ENCODE measurements around the gene CSMD2. TPM values are rescaled to one million over a fixed set of nuclear protein-coding genes. Genes with fewer than 3 reads are reported as not detected.

CSMD2 gene
- total and polyA plus RNA-seq, 2 experiments from 2014 or later = 5.3 to 16.6 TPM

- TF ChIP-seq ZNF462 (CRISPR knock-in tag; IDR thresholded peaks at IDR 0.05) (no peak), EZH2 (IDR thresholded peaks at IDR 0.05; ENCODE audit: low read depth, unreplicated experiment) (no peak), CREB1 (CRISPR knock-in tag; IDR thresholded peaks at IDR 0.05; ENCODE audit: low read depth) (no peak), JUNB (IDR thresholded peaks at IDR 0.05; ENCODE audit: unreplicated experiment) (no peak), ZNF114 (CRISPR knock-in tag; IDR thresholded peaks at IDR 0.05) (no peak), ZNF331 (CRISPR knock-in tag; IDR thresholded peaks at IDR 0.05; ENCODE audit: low read depth) (no peak), NANOG (IDR thresholded peaks at IDR 0.05; ENCODE audit: borderline replicate concordance) (no peak), POLR2AphosphoS5 (IDR thresholded peaks at IDR 0.05; ENCODE audit: low read depth) (no peak), EZH2phosphoT487 (IDR thresholded peaks at IDR 0.05; ENCODE audit: unreplicated experiment) (no peak), STAT1 (IDR thresholded peaks at IDR 0.05; ENCODE audit: unreplicated experiment) (no peak)
- TF ChIP-seq, protein P1, sequence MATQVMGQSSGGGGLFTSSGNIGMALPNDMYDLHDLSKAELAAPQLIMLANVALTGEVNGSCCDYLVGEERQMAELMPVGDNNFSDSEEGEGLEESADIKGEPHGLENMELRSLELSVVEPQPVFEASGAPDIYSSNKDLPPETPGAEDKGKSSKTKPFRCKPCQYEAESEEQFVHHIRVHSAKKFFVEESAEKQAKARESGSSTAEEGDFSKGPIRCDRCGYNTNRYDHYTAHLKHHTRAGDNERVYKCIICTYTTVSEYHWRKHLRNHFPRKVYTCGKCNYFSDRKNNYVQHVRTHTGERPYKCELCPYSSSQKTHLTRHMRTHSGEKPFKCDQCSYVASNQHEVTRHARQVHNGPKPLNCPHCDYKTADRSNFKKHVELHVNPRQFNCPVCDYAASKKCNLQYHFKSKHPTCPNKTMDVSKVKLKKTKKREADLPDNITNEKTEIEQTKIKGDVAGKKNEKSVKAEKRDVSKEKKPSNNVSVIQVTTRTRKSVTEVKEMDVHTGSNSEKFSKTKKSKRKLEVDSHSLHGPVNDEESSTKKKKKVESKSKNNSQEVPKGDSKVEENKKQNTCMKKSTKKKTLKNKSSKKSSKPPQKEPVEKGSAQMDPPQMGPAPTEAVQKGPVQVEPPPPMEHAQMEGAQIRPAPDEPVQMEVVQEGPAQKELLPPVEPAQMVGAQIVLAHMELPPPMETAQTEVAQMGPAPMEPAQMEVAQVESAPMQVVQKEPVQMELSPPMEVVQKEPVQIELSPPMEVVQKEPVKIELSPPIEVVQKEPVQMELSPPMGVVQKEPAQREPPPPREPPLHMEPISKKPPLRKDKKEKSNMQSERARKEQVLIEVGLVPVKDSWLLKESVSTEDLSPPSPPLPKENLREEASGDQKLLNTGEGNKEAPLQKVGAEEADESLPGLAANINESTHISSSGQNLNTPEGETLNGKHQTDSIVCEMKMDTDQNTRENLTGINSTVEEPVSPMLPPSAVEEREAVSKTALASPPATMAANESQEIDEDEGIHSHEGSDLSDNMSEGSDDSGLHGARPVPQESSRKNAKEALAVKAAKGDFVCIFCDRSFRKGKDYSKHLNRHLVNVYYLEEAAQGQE (IDR thresholded peaks at IDR 0.05; ENCODE audit: unreplicated experiment) = no peak
- TF ChIP-seq, protein P2, sequence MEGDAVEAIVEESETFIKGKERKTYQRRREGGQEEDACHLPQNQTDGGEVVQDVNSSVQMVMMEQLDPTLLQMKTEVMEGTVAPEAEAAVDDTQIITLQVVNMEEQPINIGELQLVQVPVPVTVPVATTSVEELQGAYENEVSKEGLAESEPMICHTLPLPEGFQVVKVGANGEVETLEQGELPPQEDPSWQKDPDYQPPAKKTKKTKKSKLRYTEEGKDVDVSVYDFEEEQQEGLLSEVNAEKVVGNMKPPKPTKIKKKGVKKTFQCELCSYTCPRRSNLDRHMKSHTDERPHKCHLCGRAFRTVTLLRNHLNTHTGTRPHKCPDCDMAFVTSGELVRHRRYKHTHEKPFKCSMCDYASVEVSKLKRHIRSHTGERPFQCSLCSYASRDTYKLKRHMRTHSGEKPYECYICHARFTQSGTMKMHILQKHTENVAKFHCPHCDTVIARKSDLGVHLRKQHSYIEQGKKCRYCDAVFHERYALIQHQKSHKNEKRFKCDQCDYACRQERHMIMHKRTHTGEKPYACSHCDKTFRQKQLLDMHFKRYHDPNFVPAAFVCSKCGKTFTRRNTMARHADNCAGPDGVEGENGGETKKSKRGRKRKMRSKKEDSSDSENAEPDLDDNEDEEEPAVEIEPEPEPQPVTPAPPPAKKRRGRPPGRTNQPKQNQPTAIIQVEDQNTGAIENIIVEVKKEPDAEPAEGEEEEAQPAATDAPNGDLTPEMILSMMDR (conservative IDR thresholded peaks at IDR 0.05; ENCODE audit: low read depth in 2 of 2) = no peak
- TF ChIP-seq, protein P3, sequence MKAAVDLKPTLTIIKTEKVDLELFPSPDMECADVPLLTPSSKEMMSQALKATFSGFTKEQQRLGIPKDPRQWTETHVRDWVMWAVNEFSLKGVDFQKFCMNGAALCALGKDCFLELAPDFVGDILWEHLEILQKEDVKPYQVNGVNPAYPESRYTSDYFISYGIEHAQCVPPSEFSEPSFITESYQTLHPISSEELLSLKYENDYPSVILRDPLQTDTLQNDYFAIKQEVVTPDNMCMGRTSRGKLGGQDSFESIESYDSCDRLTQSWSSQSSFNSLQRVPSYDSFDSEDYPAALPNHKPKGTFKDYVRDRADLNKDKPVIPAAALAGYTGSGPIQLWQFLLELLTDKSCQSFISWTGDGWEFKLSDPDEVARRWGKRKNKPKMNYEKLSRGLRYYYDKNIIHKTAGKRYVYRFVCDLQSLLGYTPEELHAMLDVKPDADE (IDR thresholded peaks at IDR 0.05) = no peak
- Mint-ChIP-seq H3K27ac (no peak overlapping the region), H3K4me3 (no peak overlapping the region)
Observed at GRCh38 chr1:33561576-33561975, 603.5 kb downstream of the CSMD2 start.

More at GRCh38 chr1:33561576-33561975, 603.5 kb downstream of the CSMD2 start:
- no peak for DNase-seq (ENCODE audit: low spot score)
- Histone ChIP-seq H3K4me2 (no peak overlapping the region), H3K4me3 (no peak overlapping the region), H3K4me1 (ENCODE audit: insufficient read depth) (no peaks in the 10 kb centered on the region), H3K9me2 (ENCODE audit: insufficient read depth) (no peaks in the 10 kb centered on the region), H3F3A (replicated peaks; ENCODE audit: low read depth) (no peaks in the 10 kb centered on the region), H3K27ac (ENCODE audit: low read depth) (no peak overlapping the region), H3K36me3 (ENCODE audit: insufficient read depth) (no peaks in the 10 kb centered on the region), H3K79me2 (replicated peaks; ENCODE audit: insufficient read depth) (no peaks in the 10 kb centered on the region), H3K27me3 (ENCODE audit: insufficient read depth) (no peaks in the 10 kb centered on the region), H2AFZ (no peak overlapping the region), H4K20me1 (replicated peaks; ENCODE audit: insufficient read depth) (no peaks in the 10 kb centered on the region)
- H3K9me3 Mint-ChIP-seq = no peaks in the 10 kb centered on the region
- peaks cover 16% of the 10 kb centered on the region; the same call in 2 of the 3 replicates for H3K36me3 Mint-ChIP-seq (ENCODE audit: low read depth)
- no peaks in the 10 kb centered on the region for H3K4me1 Mint-ChIP-seq
- no peaks in the 10 kb centered on the region for H3K27me3 Mint-ChIP-seq (ENCODE audit: insufficient read depth, low read depth, poor library complexity)
- no peak for ATAC-seq
